ENCODE results near the gene SLC43A3.

GRCh38 chr11:57426929-57427726 is at the start of gene SLC43A3:
- TF ChIP-seq CTCF (IDR thresholded peaks at IDR 0.05; ENCODE audit: poor library complexity) (no peak), EZH2 (IDR thresholded peaks at IDR 0.05; ENCODE audit: borderline replicate concordance) (no peak), EZH2phosphoT487 (IDR thresholded peaks at IDR 0.05; ENCODE audit: low read depth, severe bottlenecking, unreplicated experiment) (no peak)

Measured in hepatocyte (in vitro differentiated cells).